ENCODE measurements around the gene CHST12.

The CHST12 gene

DNA sequence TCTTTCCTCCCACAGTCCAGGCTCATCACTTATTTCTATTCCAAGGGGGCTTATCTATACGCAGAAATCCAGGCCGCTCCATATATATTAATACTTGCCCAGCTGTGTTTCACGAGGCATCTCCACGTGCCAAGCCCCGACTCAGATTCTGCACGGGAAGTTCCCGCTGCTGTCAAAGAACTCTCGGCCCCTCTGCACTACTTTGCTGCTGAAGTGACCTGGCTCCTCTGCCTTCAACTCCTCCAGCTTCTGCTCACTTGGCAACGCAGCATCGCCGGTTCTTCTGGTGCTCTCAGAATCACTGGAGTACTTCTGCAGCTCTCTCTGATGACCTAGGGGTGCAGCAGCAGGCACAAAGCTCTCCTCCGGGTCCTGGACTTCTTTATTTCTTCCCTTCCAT is 9.7 kb upstream of the CHST12 start:
- Histone ChIP-seq H3K27me3 (ENCODE audit: insufficient read depth, poor library complexity, severe bottlenecking) (no peaks in the 10 kb centered on the region), H3K4me3 (replicated peaks; ENCODE audit: insufficient read depth, low read length) (no peak overlapping the region), H3K27ac (replicated peaks) (peak overlapping the region; percentile 48)
- no peak for TF ChIP-seq POLR2AphosphoS5 (IDR thresholded peaks at IDR 0.05; ENCODE audit: low read depth)
- no peak for TF ChIP-seq GABPA (IDR thresholded peaks at IDR 0.05; ENCODE audit: low read depth)
- TF ChIP-seq SPI1 (IDR thresholded peaks at IDR 0.05; ENCODE audit: borderline replicate concordance, low read depth): no peak
- TF ChIP-seq, protein P1, sequence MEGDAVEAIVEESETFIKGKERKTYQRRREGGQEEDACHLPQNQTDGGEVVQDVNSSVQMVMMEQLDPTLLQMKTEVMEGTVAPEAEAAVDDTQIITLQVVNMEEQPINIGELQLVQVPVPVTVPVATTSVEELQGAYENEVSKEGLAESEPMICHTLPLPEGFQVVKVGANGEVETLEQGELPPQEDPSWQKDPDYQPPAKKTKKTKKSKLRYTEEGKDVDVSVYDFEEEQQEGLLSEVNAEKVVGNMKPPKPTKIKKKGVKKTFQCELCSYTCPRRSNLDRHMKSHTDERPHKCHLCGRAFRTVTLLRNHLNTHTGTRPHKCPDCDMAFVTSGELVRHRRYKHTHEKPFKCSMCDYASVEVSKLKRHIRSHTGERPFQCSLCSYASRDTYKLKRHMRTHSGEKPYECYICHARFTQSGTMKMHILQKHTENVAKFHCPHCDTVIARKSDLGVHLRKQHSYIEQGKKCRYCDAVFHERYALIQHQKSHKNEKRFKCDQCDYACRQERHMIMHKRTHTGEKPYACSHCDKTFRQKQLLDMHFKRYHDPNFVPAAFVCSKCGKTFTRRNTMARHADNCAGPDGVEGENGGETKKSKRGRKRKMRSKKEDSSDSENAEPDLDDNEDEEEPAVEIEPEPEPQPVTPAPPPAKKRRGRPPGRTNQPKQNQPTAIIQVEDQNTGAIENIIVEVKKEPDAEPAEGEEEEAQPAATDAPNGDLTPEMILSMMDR (IDR thresholded peaks at IDR 0.05; ENCODE audit: insufficient read depth, low read length): no peak
- TF ChIP-seq, protein P2, sequence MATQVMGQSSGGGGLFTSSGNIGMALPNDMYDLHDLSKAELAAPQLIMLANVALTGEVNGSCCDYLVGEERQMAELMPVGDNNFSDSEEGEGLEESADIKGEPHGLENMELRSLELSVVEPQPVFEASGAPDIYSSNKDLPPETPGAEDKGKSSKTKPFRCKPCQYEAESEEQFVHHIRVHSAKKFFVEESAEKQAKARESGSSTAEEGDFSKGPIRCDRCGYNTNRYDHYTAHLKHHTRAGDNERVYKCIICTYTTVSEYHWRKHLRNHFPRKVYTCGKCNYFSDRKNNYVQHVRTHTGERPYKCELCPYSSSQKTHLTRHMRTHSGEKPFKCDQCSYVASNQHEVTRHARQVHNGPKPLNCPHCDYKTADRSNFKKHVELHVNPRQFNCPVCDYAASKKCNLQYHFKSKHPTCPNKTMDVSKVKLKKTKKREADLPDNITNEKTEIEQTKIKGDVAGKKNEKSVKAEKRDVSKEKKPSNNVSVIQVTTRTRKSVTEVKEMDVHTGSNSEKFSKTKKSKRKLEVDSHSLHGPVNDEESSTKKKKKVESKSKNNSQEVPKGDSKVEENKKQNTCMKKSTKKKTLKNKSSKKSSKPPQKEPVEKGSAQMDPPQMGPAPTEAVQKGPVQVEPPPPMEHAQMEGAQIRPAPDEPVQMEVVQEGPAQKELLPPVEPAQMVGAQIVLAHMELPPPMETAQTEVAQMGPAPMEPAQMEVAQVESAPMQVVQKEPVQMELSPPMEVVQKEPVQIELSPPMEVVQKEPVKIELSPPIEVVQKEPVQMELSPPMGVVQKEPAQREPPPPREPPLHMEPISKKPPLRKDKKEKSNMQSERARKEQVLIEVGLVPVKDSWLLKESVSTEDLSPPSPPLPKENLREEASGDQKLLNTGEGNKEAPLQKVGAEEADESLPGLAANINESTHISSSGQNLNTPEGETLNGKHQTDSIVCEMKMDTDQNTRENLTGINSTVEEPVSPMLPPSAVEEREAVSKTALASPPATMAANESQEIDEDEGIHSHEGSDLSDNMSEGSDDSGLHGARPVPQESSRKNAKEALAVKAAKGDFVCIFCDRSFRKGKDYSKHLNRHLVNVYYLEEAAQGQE (IDR thresholded peaks at IDR 0.05; ENCODE audit: insufficient replicate concordance, low read depth): no peak
- no peak for DNase-seq (ENCODE audit: low read depth in 1 of 2, low spot score in 1 of 2)

DNA sequence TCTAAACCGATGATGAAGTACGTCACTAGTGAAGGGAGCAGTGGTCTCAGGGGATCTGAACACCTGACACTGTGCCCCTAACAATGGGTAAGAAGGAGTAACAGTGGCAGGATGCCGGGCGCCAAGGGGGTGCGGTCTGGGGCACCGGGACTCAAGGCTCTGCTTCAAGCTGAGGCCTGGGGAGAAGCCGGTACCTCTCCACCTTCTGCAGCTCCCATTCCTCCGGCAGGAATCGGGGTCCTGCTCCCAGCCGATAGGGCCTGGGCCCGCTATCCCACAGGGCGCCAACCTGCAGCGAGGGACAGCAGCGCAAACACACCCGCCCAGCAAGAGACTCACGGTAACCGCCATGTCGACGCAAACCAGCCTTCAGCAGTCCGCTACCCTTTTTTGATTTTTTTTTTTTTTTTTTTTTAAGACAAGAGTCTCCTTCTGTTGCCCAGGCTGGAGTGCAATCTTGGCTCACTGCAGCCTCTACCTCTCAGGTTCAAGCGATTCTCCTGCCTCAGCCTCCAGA is 8.8 kb upstream of the CHST12 start:
- Histone ChIP-seq H3K27me3 (ENCODE audit: insufficient read depth, poor library complexity, severe bottlenecking) (no peaks in the 10 kb centered on the region), H3K4me3 (replicated peaks; ENCODE audit: insufficient read depth, low read length) (no peak overlapping the region), H3K27ac (replicated peaks) (no peak overlapping the region)
- TF ChIP-seq SPI1 (IDR thresholded peaks at IDR 0.05; ENCODE audit: borderline replicate concordance, low read depth) (no peak), GABPA (IDR thresholded peaks at IDR 0.05; ENCODE audit: low read depth) (no peak)
- TF ChIP-seq, protein P1 (IDR thresholded peaks at IDR 0.05; ENCODE audit: insufficient read depth, low read length): no peak
- TF ChIP-seq, protein P2 (IDR thresholded peaks at IDR 0.05; ENCODE audit: insufficient replicate concordance, low read depth): no peak
- DNase-seq (ENCODE audit: low read depth in 1 of 2, low spot score in 1 of 2): no peak

DNA sequence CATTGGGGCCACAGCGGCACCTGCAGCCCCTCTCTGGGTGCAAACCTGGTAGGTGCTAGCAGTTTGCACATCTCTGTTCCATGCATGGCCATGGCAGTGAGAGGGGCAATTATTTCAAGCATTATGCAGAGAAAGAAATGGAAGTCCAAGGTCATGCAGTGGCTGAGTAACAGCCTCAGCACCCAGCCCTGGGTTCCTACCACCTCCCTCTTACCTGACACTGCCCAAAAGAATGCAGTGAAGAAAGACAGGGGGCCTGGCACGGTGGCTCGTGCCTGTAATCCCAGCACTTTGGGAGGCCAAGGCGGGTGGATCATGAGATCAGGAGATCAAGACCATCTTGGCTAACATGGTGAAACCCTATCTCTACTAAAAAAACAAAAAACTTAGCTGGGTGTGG is 4.9 kb upstream of the CHST12 start:
- Histone ChIP-seq H3K27me3 (ENCODE audit: insufficient read depth, poor library complexity, severe bottlenecking) (no peaks in the 10 kb centered on the region), H3K4me3 (replicated peaks; ENCODE audit: insufficient read depth, low read length) (no peak overlapping the region), H3K27ac (replicated peaks) (no peak overlapping the region)
- no peak for DNase-seq (ENCODE audit: low read depth in 1 of 2, low spot score in 1 of 2)
- TF ChIP-seq, protein P1 (IDR thresholded peaks at IDR 0.05; ENCODE audit: insufficient read depth, low read length): no peak
- TF ChIP-seq POLR2AphosphoS5 (IDR thresholded peaks at IDR 0.05; ENCODE audit: low read depth): no peak
- TF ChIP-seq GABPA (IDR thresholded peaks at IDR 0.05; ENCODE audit: low read depth): no peak
- TF ChIP-seq, protein P2 (IDR thresholded peaks at IDR 0.05; ENCODE audit: insufficient replicate concordance, low read depth): no peak
- no peak for TF ChIP-seq SPI1 (IDR thresholded peaks at IDR 0.05; ENCODE audit: borderline replicate concordance, low read depth)
